ENCODE measurements around the gene SOX15. TPM values are rescaled to one million over a fixed set of nuclear protein-coding genes. Genes with fewer than 3 reads are reported as not detected.

SOX15 gene
- total and polyA plus RNA-seq, 2 of the 13 experiments (the other 11 are each of a cell fraction or from before 2014, with no cell fraction given), result 0.07 to 0.18 TPM

- peak; percentile 31 for TF ChIP-seq TEAD3 (CRISPR knock-in tag; optimal IDR thresholded peaks at IDR 0.05; ENCODE audit: borderline replicate concordance)
- TF ChIP-seq HINFP (CRISPR knock-in tag; IDR thresholded peaks at IDR 0.05; ENCODE audit: low read depth), result peak; percentile 55; the same call in 1 of the 2 replicates
- TF ChIP-seq TOPORS (CRISPR knock-in tag; IDR thresholded peaks at IDR 0.05), result no peak
- peak; percentile 83 for TF ChIP-seq SP5 (CRISPR knock-in tag; IDR thresholded peaks at IDR 0.05; ENCODE audit: borderline replicate concordance, low read depth)
- no peak for TF ChIP-seq SP1 (IDR thresholded peaks at IDR 0.05)
- peak; percentile 31; the same call in 1 of the 2 replicates for TF ChIP-seq SP1 (CRISPR knock-in tag; IDR thresholded peaks at IDR 0.05)
- peak; percentile 72; the same call in 1 of the 2 replicates for TF ChIP-seq ZZZ3 (CRISPR knock-in tag; IDR thresholded peaks at IDR 0.05; ENCODE audit: borderline replicate concordance)
- TF ChIP-seq NFKBIZ (CRISPR knock-in tag; IDR thresholded peaks at IDR 0.05), result peak; percentile 41; the same call in 1 of the 2 replicates
- TF ChIP-seq ZBTB25 (CRISPR knock-in tag; IDR thresholded peaks at IDR 0.05), result peak; percentile 33; the same call in 1 of the 2 replicates
- TF ChIP-seq POGZ (CRISPR knock-in tag; IDR thresholded peaks at IDR 0.05), result peak; percentile 25; the same call in 1 of the 2 replicates
- TF ChIP-seq HIVEP1 (CRISPR knock-in tag; IDR thresholded peaks at IDR 0.05), result peak; percentile 79
- peak; percentile 27 for TF ChIP-seq CTCF (CRISPR knock-in tag; IDR thresholded peaks at IDR 0.05)
- 0 out of 2 replicates have a peak, but pooled peaks have one; percentile 17 for TF ChIP-seq ZNF609 (CRISPR knock-in tag; IDR thresholded peaks at IDR 0.05; ENCODE audit: borderline replicate concordance)
- TF ChIP-seq SIN3A (IDR thresholded peaks at IDR 0.05; ENCODE audit: borderline replicate concordance, low read depth, low read length), result peak; percentile 74; the same call in 1 of the 2 replicates
- TF ChIP-seq ETV5 (CRISPR knock-in tag; IDR thresholded peaks at IDR 0.05; ENCODE audit: borderline replicate concordance), result peak; percentile 68; the same call in 1 of the 2 replicates
- no peak for TF ChIP-seq BRCA1 (CRISPR knock-in tag; IDR thresholded peaks at IDR 0.05)
- TF ChIP-seq ZNF768 (CRISPR knock-in tag; IDR thresholded peaks at IDR 0.05), result 0 out of 2 replicates have a peak, but pooled peaks have one; percentile 17
- peak; percentile 64 for TF ChIP-seq PHF8 (CRISPR knock-in tag; IDR thresholded peaks at IDR 0.05)
- 0 out of 2 replicates have a peak, but pooled peaks have one; percentile 43 for TF ChIP-seq ZBTB7A (CRISPR knock-in tag; IDR thresholded peaks at IDR 0.05)
- 0 out of 2 replicates have a peak, but pooled peaks have one; percentile 23 for TF ChIP-seq ZSCAN21 (CRISPR knock-in tag; IDR thresholded peaks at IDR 0.05; ENCODE audit: borderline replicate concordance)
- TF ChIP-seq IRF2 (CRISPR knock-in tag; IDR thresholded peaks at IDR 0.05), result peak; percentile 53
These were observed 31.9 kb downstream of the SOX15 start (continued) for GRCh38 chr17:7557775-7558543.

Measured in HepG2 (cell line).